K562 (cell line): ENCODE results near the gene DCAF7. TPM values are rescaled to one million over a fixed set of nuclear protein-coding genes. Genes with fewer than 3 reads are reported as not detected.

ENCODE experiments used
- CEBPB ChIP-seq: fragments of 450-650 bp; IDR thresholded peaks from 2 replicates; pipeline ENCODE4 v1.6.1; 2016; ENCODE audit warnings: missing genetic modification characterization, missing compliant biosample characterization
- DIDO1 ChIP-seq: fragments of 450-650 bp; IDR thresholded peaks from 2 replicates; pipeline ENCODE4 v1.6.1; 2016; ENCODE audit warnings: low read depth, missing biosample characterization, missing genetic modification characterization
- E2F1 ChIP-seq: sonication (generic); formaldehyde crosslinking; IDR thresholded peaks from 2 replicates; pipeline ENCODE4 v1.8.1; 2023; ENCODE audit warnings: mild to moderate bottlenecking, missing genetic modification reagents, moderate library complexity
- ETV1 ChIP-seq: fragments of 450-650 bp; conservative IDR thresholded peaks from 2 replicates; pipeline ENCODE4 v1.6.1; 2016; ENCODE audit warnings: missing genetic modification characterization, control low read depth, low read depth, missing compliant biosample characterization
- IFI16 ChIP-seq: fragments of 250-450 bp; sonication (Bioruptor Pico); IDR thresholded peaks from 2 replicates; pipeline ENCODE4 v2.1.2; 2022; ENCODE audit warnings: mild to moderate bottlenecking, inconsistent platforms
- MXI1 ChIP-seq: IDR thresholded peaks from 2 replicates; pipeline ENCODE4 v1.6.1; 2011; ENCODE audit warnings: low read depth, mild to moderate bottlenecking, improper control_type of control experiment, low read length
- NFRKB ChIP-seq: fragments of 450-650 bp; IDR thresholded peaks from 2 replicates; pipeline ENCODE4 v1.6.1; 2016; ENCODE audit warnings: low read depth
- PHTF2 ChIP-seq: fragments of 250-450 bp; sonication (Bioruptor Pico); IDR thresholded peaks from 2 replicates; pipeline ENCODE4 v1.5.0; 2021; ENCODE audit warnings: mild to moderate bottlenecking
- RB1 ChIP-seq: fragments of 450-650 bp; IDR thresholded peaks from 2 replicates; pipeline ENCODE4 v1.6.1; 2017; ENCODE audit warnings: low read depth, mild to moderate bottlenecking
- RBM34 ChIP-seq: fragments of 200-400 bp; formaldehyde crosslinking; IDR thresholded peaks from 2 replicates; pipeline ENCODE4 v1.6.1; 2018; ENCODE audit warnings: low read length, borderline replicate concordance; ENCODE audit not compliant: insufficient read depth
- RHOXF2B ChIP-seq: fragments of 250-450 bp; sonication (Bioruptor Pico); conservative IDR thresholded peaks from 2 replicates; pipeline ENCODE4 v1.5.1; 2021
- SMARCA5 ChIP-seq: fragments of 450-650 bp; IDR thresholded peaks from 2 replicates; pipeline ENCODE4 v1.6.1; 2016
- SNIP1 ChIP-seq: fragments of 450-650 bp; IDR thresholded peaks from 2 replicates; pipeline ENCODE4 v1.7.1; 2017; ENCODE audit warnings: low read depth, mild to moderate bottlenecking
- SRSF9 ChIP-seq: fragments of 200-400 bp; formaldehyde crosslinking; IDR thresholded peaks from 2 replicates; pipeline ENCODE4 v1.6.1; 2017; ENCODE audit warnings: low read depth, low read length, borderline replicate concordance
- TBL1XR1 ChIP-seq, 2 experiments: IDR thresholded peaks; 2 replicates each; pipeline ENCODE4 v1.6.1; 2012; ENCODE audit warnings: improper control_type of control experiment in 2 of 2, low read length in 2 of 2, mild to moderate bottlenecking in 1 of 2
- YBX1 ChIP-seq: fragments of 450-650 bp; IDR thresholded peaks from 2 replicates; pipeline ENCODE4 v1.7.1; 2016; ENCODE audit warnings: mild to moderate bottlenecking
- ZBED1 ChIP-seq: IDR thresholded peaks from 2 replicates; pipeline ENCODE4 v1.6.1; 2014
- ZKSCAN3 ChIP-seq: fragments of 250-450 bp; sonication (Bioruptor Pico); IDR thresholded peaks from 2 replicates; pipeline ENCODE4 v1.4.0; 2020
- polyA plus RNA-seq, 8 experiments: library from polyadenylated mRNA; depleted of rRNA in 4 of 8; stranded (reverse) in 5 of 8; unstranded in 3 of 8; fragments of >200 nt; fragmentation: Nextera tagmentation in 2 of 8; fragmentation: Illumina TruSeq in 1 of 8; extraction: Ambion mirVana in 2 of 8; extraction: Trizol in 1 of 8; gene quantifications; 2 replicates each; pipeline versions ENCODE4 v1.2.1 to v1.2.3, GENCODE V29; 2011 to 2014; ENCODE audit warnings: inconsistent platforms in 1 of 8, missing spikeins in 1 of 8
- total RNA-seq, 7 experiments: library from RNA; depleted of rRNA in 6 of 7; stranded (reverse); fragments of >200 nt in 6 of 7; fragmentation: Illumina TruSeq in 2 of 7; extraction: Trizol in 2 of 7; gene quantifications; 2 replicates each; pipeline versions ENCODE4 v1.2.1 to v1.2.3, GENCODE V29; 2011 to 2021; ENCODE audit warnings: low replicate concordance in 1 of 7
- TF ChIP-seq, protein P1 (sequence below): fragments of 450-650 bp; IDR thresholded peaks from 2 replicates; pipeline ENCODE4 v1.6.1; 2016; ENCODE audit warnings: mild to moderate bottlenecking, moderate library complexity

The DCAF7 gene
- total and polyA plus RNA-seq, 9 of the 15 experiments (the other 6 are each of a cell fraction or from before 2014, with no cell fraction given), result 30.8 to 123 (median 40.2) TPM

GRCh38 chr17:63622574-63623390 lies 72.5 kb downstream of the DCAF7 start (continued):
- no peak for TF ChIP-seq TBL1XR1 (IDR thresholded peaks at IDR 0.05; ENCODE audit: low read length in 2 of 2)
- TF ChIP-seq RBM34, result no peak
- no peak for TF ChIP-seq ZKSCAN3 (CRISPR knock-in tag)
- no peak for TF ChIP-seq PHTF2 (CRISPR knock-in tag)
- no peak for TF ChIP-seq RHOXF2B (CRISPR knock-in tag)
- TF ChIP-seq DIDO1 (tag), result no peak
- TF ChIP-seq SRSF9, result no peak
- TF ChIP-seq, protein P1, sequence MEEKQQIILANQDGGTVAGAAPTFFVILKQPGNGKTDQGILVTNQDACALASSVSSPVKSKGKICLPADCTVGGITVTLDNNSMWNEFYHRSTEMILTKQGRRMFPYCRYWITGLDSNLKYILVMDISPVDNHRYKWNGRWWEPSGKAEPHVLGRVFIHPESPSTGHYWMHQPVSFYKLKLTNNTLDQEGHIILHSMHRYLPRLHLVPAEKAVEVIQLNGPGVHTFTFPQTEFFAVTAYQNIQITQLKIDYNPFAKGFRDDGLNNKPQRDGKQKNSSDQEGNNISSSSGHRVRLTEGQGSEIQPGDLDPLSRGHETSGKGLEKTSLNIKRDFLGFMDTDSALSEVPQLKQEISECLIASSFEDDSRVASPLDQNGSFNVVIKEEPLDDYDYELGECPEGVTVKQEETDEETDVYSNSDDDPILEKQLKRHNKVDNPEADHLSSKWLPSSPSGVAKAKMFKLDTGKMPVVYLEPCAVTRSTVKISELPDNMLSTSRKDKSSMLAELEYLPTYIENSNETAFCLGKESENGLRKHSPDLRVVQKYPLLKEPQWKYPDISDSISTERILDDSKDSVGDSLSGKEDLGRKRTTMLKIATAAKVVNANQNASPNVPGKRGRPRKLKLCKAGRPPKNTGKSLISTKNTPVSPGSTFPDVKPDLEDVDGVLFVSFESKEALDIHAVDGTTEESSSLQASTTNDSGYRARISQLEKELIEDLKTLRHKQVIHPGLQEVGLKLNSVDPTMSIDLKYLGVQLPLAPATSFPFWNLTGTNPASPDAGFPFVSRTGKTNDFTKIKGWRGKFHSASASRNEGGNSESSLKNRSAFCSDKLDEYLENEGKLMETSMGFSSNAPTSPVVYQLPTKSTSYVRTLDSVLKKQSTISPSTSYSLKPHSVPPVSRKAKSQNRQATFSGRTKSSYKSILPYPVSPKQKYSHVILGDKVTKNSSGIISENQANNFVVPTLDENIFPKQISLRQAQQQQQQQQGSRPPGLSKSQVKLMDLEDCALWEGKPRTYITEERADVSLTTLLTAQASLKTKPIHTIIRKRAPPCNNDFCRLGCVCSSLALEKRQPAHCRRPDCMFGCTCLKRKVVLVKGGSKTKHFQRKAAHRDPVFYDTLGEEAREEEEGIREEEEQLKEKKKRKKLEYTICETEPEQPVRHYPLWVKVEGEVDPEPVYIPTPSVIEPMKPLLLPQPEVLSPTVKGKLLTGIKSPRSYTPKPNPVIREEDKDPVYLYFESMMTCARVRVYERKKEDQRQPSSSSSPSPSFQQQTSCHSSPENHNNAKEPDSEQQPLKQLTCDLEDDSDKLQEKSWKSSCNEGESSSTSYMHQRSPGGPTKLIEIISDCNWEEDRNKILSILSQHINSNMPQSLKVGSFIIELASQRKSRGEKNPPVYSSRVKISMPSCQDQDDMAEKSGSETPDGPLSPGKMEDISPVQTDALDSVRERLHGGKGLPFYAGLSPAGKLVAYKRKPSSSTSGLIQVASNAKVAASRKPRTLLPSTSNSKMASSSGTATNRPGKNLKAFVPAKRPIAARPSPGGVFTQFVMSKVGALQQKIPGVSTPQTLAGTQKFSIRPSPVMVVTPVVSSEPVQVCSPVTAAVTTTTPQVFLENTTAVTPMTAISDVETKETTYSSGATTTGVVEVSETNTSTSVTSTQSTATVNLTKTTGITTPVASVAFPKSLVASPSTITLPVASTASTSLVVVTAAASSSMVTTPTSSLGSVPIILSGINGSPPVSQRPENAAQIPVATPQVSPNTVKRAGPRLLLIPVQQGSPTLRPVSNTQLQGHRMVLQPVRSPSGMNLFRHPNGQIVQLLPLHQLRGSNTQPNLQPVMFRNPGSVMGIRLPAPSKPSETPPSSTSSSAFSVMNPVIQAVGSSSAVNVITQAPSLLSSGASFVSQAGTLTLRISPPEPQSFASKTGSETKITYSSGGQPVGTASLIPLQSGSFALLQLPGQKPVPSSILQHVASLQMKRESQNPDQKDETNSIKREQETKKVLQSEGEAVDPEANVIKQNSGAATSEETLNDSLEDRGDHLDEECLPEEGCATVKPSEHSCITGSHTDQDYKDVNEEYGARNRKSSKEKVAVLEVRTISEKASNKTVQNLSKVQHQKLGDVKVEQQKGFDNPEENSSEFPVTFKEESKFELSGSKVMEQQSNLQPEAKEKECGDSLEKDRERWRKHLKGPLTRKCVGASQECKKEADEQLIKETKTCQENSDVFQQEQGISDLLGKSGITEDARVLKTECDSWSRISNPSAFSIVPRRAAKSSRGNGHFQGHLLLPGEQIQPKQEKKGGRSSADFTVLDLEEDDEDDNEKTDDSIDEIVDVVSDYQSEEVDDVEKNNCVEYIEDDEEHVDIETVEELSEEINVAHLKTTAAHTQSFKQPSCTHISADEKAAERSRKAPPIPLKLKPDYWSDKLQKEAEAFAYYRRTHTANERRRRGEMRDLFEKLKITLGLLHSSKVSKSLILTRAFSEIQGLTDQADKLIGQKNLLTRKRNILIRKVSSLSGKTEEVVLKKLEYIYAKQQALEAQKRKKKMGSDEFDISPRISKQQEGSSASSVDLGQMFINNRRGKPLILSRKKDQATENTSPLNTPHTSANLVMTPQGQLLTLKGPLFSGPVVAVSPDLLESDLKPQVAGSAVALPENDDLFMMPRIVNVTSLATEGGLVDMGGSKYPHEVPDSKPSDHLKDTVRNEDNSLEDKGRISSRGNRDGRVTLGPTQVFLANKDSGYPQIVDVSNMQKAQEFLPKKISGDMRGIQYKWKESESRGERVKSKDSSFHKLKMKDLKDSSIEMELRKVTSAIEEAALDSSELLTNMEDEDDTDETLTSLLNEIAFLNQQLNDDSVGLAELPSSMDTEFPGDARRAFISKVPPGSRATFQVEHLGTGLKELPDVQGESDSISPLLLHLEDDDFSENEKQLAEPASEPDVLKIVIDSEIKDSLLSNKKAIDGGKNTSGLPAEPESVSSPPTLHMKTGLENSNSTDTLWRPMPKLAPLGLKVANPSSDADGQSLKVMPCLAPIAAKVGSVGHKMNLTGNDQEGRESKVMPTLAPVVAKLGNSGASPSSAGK, result no peak
- TF ChIP-seq SMARCA5, result no peak
- TF ChIP-seq NFRKB, result no peak
- no peak for TF ChIP-seq SNIP1
- no peak for TF ChIP-seq IFI16 (CRISPR knock-in tag)
- TF ChIP-seq RB1, result peak; percentile 41; the same call in 1 of the 2 replicates
- TF ChIP-seq ZBED1, result no peak
- no peak for TF ChIP-seq E2F1 (CRISPR knock-in tag)
- TF ChIP-seq YBX1, result no peak
- no peak for TF ChIP-seq CEBPB (tag)
- TF ChIP-seq ETV1 (tag), result no peak
- TF ChIP-seq MXI1, result no peak
